Measurements from ENCODE around the gene RPS26. TPM values are rescaled to one million over a fixed set of nuclear protein-coding genes. Genes with fewer than 3 reads are reported as not detected.
A peak's percentile ranks its signal among the peaks of the same experiment; 100 is the strongest.

Gene RPS26
- total RNA-seq, 1 donor from 2014 or later, result 38.2 TPM

- Mint-ChIP-seq H3K27me3 (ENCODE audit: insufficient read depth) (peaks cover 3% of the 10 kb centered on the region), H3K36me3 (ENCODE audit: low read depth) (peaks cover 2% of the 10 kb centered on the region), H3K4me3 (peak overlapping the region; percentile 92), H3K27ac (peak overlapping the region; percentile 88), H3K9me3 (no peaks in the 10 kb centered on the region), H3K4me1 (ENCODE audit: low read depth) (peaks cover 32% of the 10 kb centered on the region)
- peak; percentile 55 for DNase-seq (ENCODE audit: low spot score)
- intact Hi-C loops (cut with micrococcal nuclease), result loop anchor here (1.0 kb wide), 6 partner anchors 12 to 96 kb away; partner anchors contain the start of genes CDK2, IKZF4, PA2G4 and PMEL
Observed at GRCh38 chr12:56007564-56008559, 33.9 kb upstream of the RPS26 start.

GRCh38 chr12:56010111-56010570, 31.6 kb upstream of the RPS26 start:
- Mint-ChIP-seq H3K36me3 (ENCODE audit: low read depth) (peaks cover 4% of the 10 kb centered on the region), H3K4me1 (ENCODE audit: low read depth) (peaks cover 32% of the 10 kb centered on the region), H3K4me3 (peak overlapping the region; percentile 29), H3K27me3 (ENCODE audit: insufficient read depth) (peaks cover 3% of the 10 kb centered on the region), H3K27ac (no peak overlapping the region), H3K9me3 (no peaks in the 10 kb centered on the region)
- intact Hi-C loops (cut with micrococcal nuclease), result no loop called here
- no peak for DNase-seq (ENCODE audit: low spot score)

- DNase-seq (ENCODE audit: low spot score), result no peak
- Mint-ChIP-seq H3K9me3 (no peaks in the 10 kb centered on the region), H3K27ac (no peak overlapping the region), H3K27me3 (ENCODE audit: insufficient read depth) (peaks cover 3% of the 10 kb centered on the region), H3K4me1 (ENCODE audit: low read depth) (peaks cover 33% of the 10 kb centered on the region), H3K4me3 (no peak overlapping the region), H3K36me3 (ENCODE audit: low read depth) (peaks cover 4% of the 10 kb centered on the region)
- intact Hi-C loops (cut with micrococcal nuclease), result no loop called here
Observed at GRCh38 chr12:56011509-56012090, 30.1 kb upstream of the RPS26 start.

GRCh38 chr12:56013482-56013881, 28.2 kb upstream of the RPS26 start:
- intact Hi-C loops (cut with micrococcal nuclease), result no loop called here
- no peaks in the 10 kb centered on the region for H3K9me3 Mint-ChIP-seq
- no peak overlapping the region for H3K4me3 Mint-ChIP-seq
- peaks cover 4% of the 10 kb centered on the region for H3K36me3 Mint-ChIP-seq (ENCODE audit: low read depth)
- H3K4me1 Mint-ChIP-seq (ENCODE audit: low read depth), result peaks cover 21% of the 10 kb centered on the region
- peaks cover 3% of the 10 kb centered on the region for H3K27me3 Mint-ChIP-seq (ENCODE audit: insufficient read depth)
- DNase-seq (ENCODE audit: low spot score), result no peak
- H3K27ac Mint-ChIP-seq, result no peak overlapping the region

GRCh38 chr12:56014205-56014604, 27.5 kb upstream of the RPS26 start:
- Mint-ChIP-seq H3K9me3 (no peaks in the 10 kb centered on the region), H3K27me3 (ENCODE audit: insufficient read depth) (peaks cover 3% of the 10 kb centered on the region), H3K4me3 (no peak overlapping the region), H3K27ac (no peak overlapping the region), H3K36me3 (ENCODE audit: low read depth) (peaks cover 4% of the 10 kb centered on the region), H3K4me1 (ENCODE audit: low read depth) (peaks cover 16% of the 10 kb centered on the region)
- intact Hi-C loops (cut with micrococcal nuclease), result no loop called here
- no peak for DNase-seq (ENCODE audit: low spot score)

- Mint-ChIP-seq H3K9me3 (no peaks in the 10 kb centered on the region), H3K27ac (no peak overlapping the region), H3K4me1 (ENCODE audit: low read depth) (peaks cover 30% of the 10 kb centered on the region), H3K36me3 (ENCODE audit: low read depth) (peaks cover 3% of the 10 kb centered on the region), H3K4me3 (no peak overlapping the region), H3K27me3 (ENCODE audit: insufficient read depth) (no peaks in the 10 kb centered on the region)
- DNase-seq (ENCODE audit: low spot score), result no peak
- intact Hi-C loops (cut with micrococcal nuclease), result no loop called here
Observed at GRCh38 chr12:56017181-56017580, 24.5 kb upstream of the RPS26 start.

GRCh38 chr12:56018356-56018755, 23.4 kb upstream of the RPS26 start:
- no peaks in the 10 kb centered on the region for H3K27me3 Mint-ChIP-seq (ENCODE audit: insufficient read depth)
- H3K36me3 Mint-ChIP-seq (ENCODE audit: low read depth), result peaks cover 5% of the 10 kb centered on the region
- intact Hi-C loops (cut with micrococcal nuclease), result no loop called here
- no peak for DNase-seq (ENCODE audit: low spot score)
- H3K27ac Mint-ChIP-seq, result no peak overlapping the region
- peaks cover 40% of the 10 kb centered on the region for H3K4me1 Mint-ChIP-seq (ENCODE audit: low read depth)
- H3K4me3 Mint-ChIP-seq, result no peak overlapping the region
- H3K9me3 Mint-ChIP-seq, result no peaks in the 10 kb centered on the region

GRCh38 chr12:56020423-56021184, 21.1 kb upstream of the RPS26 start, which contains the start of gene IKZF4:
IKZF4 (plus strand) TSS chr12:56021043; CDS start chr12:56021494, 451 bp downstream.
- intact Hi-C loops (cut with micrococcal nuclease), result loop anchor here (1.0 to 5.0 kb wide), 5 partner anchors 13 to 203 kb away; partner anchors contain the start of genes ORMDL2, RPS26 and SARNP
- no peak for DNase-seq (ENCODE audit: low spot score)
- H3K27me3 Mint-ChIP-seq (ENCODE audit: insufficient read depth), result no peaks in the 10 kb centered on the region
- peak within 1 kb of the TSS; percentile 98 for H3K27ac Mint-ChIP-seq
- peaks cover 12% of the 10 kb centered on the region for H3K36me3 Mint-ChIP-seq (ENCODE audit: low read depth)
- H3K4me3 Mint-ChIP-seq, result peak within 1 kb of the TSS; percentile 97
- H3K9me3 Mint-ChIP-seq, result no peaks in the 10 kb centered on the region
- H3K4me1 Mint-ChIP-seq (ENCODE audit: low read depth), result peaks cover 45% of the 10 kb centered on the region

- intact Hi-C loops (cut with micrococcal nuclease), result loop anchor here (1.0 to 5.0 kb wide), 5 partner anchors 15 to 205 kb away; partner anchors contain the start of genes ORMDL2, RPS26 and SARNP
- peak overlapping the region; percentile 98 for H3K27ac Mint-ChIP-seq
- H3K9me3 Mint-ChIP-seq, result no peaks in the 10 kb centered on the region
- H3K4me3 Mint-ChIP-seq, result peak overlapping the region; percentile 97
- H3K36me3 Mint-ChIP-seq (ENCODE audit: low read depth), result peaks cover 15% of the 10 kb centered on the region
- H3K4me1 Mint-ChIP-seq (ENCODE audit: low read depth), result peaks cover 42% of the 10 kb centered on the region
- H3K27me3 Mint-ChIP-seq (ENCODE audit: insufficient read depth), result no peaks in the 10 kb centered on the region
- no peak for DNase-seq (ENCODE audit: low spot score)
Observed at GRCh38 chr12:56021889-56022497, 19.7 kb upstream of the RPS26 start.

GRCh38 chr12:56028511-56029165, 13.1 kb upstream of the RPS26 start:
- peaks cover 53% of the 10 kb centered on the region for H3K36me3 Mint-ChIP-seq (ENCODE audit: low read depth)
- peak overlapping the region; percentile 33 for H3K27ac Mint-ChIP-seq
- peaks cover 49% of the 10 kb centered on the region for H3K4me1 Mint-ChIP-seq (ENCODE audit: low read depth)
- intact Hi-C loops (cut with micrococcal nuclease), result loop anchor here (1.0 kb wide), 3 partner anchors 13 to 289 kb away; partner anchors contain the start of gene RPS26
- DNase-seq (ENCODE audit: low spot score), result no peak
- H3K4me3 Mint-ChIP-seq, result no peak overlapping the region
- H3K27me3 Mint-ChIP-seq (ENCODE audit: insufficient read depth), result no peaks in the 10 kb centered on the region
- no peaks in the 10 kb centered on the region for H3K9me3 Mint-ChIP-seq

GRCh38 chr12:56029166-56029519, 12.6 kb upstream of the RPS26 start:
- Mint-ChIP-seq H3K9me3 (no peaks in the 10 kb centered on the region), H3K4me3 (no peak overlapping the region), H3K27me3 (ENCODE audit: insufficient read depth) (no peaks in the 10 kb centered on the region), H3K36me3 (ENCODE audit: low read depth) (peaks cover 53% of the 10 kb centered on the region), H3K27ac (peak overlapping the region; percentile 25), H3K4me1 (ENCODE audit: low read depth) (peaks cover 45% of the 10 kb centered on the region)
- intact Hi-C loops (cut with micrococcal nuclease), result loop anchor here (1.0 kb wide), 3 partner anchors 12 to 290 kb away; partner anchors contain the start of gene RPS26
- DNase-seq (ENCODE audit: low spot score), result no peak

Measured in activated T-helper 1 cell treated with anti-CD3 and anti-CD28 coated beads, Interleukin-12 subunit alpha, Interleukin-12 subunit beta, Interleukin-2, Interleukin-4 antibody, amounts not matched to agents 30 ng/mL and 10 ng/mL and 1 ng/mL, durations not matched to agents 14 hours and 24 hours and 36 hours (primary cell).